Measurements from ENCODE around the gene NAP1L4.

GRCh38 chr11:2995893-2996554, 3.9 kb upstream of the NAP1L4 start:
- TF ChIP-seq, protein P1, sequence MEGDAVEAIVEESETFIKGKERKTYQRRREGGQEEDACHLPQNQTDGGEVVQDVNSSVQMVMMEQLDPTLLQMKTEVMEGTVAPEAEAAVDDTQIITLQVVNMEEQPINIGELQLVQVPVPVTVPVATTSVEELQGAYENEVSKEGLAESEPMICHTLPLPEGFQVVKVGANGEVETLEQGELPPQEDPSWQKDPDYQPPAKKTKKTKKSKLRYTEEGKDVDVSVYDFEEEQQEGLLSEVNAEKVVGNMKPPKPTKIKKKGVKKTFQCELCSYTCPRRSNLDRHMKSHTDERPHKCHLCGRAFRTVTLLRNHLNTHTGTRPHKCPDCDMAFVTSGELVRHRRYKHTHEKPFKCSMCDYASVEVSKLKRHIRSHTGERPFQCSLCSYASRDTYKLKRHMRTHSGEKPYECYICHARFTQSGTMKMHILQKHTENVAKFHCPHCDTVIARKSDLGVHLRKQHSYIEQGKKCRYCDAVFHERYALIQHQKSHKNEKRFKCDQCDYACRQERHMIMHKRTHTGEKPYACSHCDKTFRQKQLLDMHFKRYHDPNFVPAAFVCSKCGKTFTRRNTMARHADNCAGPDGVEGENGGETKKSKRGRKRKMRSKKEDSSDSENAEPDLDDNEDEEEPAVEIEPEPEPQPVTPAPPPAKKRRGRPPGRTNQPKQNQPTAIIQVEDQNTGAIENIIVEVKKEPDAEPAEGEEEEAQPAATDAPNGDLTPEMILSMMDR (conservative IDR thresholded peaks at IDR 0.05; ENCODE audit: low read depth, low read length) = no peak
- TF ChIP-seq BHLHE40 (IDR thresholded peaks at IDR 0.05; ENCODE audit: low read depth, low read length) = no peak
- TF ChIP-seq POLR2A (IDR thresholded peaks at IDR 0.05; ENCODE audit: low read depth, low read length) = no peak
- no peak for TF ChIP-seq RCOR1 (IDR thresholded peaks at IDR 0.05; ENCODE audit: insufficient replicate concordance, low read length)
- no peak for TF ChIP-seq RAD21 (IDR thresholded peaks at IDR 0.05; ENCODE audit: low read length)

Measured in IMR-90 (cell line).